ENCODE measurements around the gene ARHGEF11. TPM values are rescaled to one million over a fixed set of nuclear protein-coding genes. Genes with fewer than 3 reads are reported as not detected.

Gene ARHGEF11
- total and polyA plus RNA-seq, 9 of the 15 experiments (the other 6 are each of a cell fraction or from before 2014, with no cell fraction given) = 0.14 to 15.5 (median 9.0) TPM

DNA sequence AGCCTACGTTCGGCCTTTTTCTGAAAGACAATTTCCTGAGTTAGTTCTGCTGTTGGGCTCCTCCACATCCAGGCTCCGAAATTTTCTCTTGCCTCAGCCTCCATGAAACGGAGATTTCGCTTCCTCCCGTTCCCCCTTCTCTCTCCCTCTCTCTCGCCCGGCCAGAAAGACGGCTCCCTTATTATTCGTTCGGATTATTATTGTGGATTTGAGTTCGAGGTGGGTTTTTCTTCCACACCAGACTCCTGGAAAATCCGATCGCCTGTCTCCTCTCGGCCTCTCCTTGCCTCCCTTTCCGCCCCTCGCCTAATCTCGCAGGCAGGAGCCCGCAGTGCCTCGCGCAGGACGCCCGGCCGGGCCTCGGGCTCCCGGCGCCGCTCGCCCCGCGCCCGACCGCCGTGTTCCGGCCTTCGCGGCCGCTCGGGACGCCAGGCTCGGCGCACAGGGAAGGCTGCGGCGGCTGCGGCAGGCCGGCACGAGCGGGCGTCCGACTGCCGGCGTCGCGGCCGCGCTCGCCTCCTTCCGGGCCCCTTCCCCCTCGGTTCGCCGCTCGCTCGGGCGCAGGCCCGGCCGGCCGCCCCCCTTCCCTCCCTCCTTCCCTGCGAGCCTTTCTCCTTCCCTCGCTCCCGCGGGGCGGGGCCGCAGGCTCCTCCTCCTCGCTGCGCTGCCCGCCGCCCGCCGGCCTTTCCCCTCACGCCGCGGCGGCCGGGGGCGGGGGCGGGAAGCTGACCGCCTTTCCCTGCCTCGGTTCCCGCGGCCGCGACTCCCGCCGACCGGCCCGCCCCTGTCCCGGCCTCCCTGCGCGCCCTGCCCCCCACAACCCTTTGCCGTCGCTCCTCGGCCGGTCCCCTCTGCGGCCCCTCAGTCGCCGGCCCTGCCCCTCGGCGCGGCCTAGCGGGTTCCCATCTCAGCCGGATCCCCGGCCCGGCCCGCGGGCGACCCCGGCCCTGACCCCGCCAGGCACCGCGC, at the start of gene ARHGEF11 (continued):
- TF ChIP-seq POLR3G (IDR thresholded peaks at IDR 0.05; ENCODE audit: extremely low read depth, insufficient read length, insufficient replicate concordance) = no peak
- no peak for TF ChIP-seq XRCC5 (IDR thresholded peaks at IDR 0.05; ENCODE audit: low read depth, low read length)
- TF ChIP-seq MCM7 (IDR thresholded peaks at IDR 0.05) = no peak
- TF ChIP-seq PHB2 (IDR thresholded peaks at IDR 0.05; ENCODE audit: low read depth) = no peak
- no peak for TF ChIP-seq PRPF4 (IDR thresholded peaks at IDR 0.05; ENCODE audit: insufficient read depth, low read depth, low read length, poor library complexity, severe bottlenecking)
- TF ChIP-seq GMEB1 (CRISPR knock-in tag; IDR thresholded peaks at IDR 0.05) = peak; percentile 84
- 0 out of 2 replicates have a peak, but pooled peaks have one; percentile 25 for TF ChIP-seq GTF2E2 (tag; IDR thresholded peaks at IDR 0.05)
- TF ChIP-seq CBX1 (IDR thresholded peaks at IDR 0.05; ENCODE audit: low read depth) = no peak
- no peak for TF ChIP-seq FOXO4 (CRISPR knock-in tag; IDR thresholded peaks at IDR 0.05)
- no peak for TF ChIP-seq SRSF7 (optimal IDR thresholded peaks at IDR 0.05; ENCODE audit: low read depth, low read length)
- 0 out of 2 replicates have a peak, but pooled peaks have one; percentile 48 for TF ChIP-seq ZNF175 (CRISPR knock-in tag; IDR thresholded peaks at IDR 0.05; ENCODE audit: low read depth)
- TF ChIP-seq, protein P1, sequence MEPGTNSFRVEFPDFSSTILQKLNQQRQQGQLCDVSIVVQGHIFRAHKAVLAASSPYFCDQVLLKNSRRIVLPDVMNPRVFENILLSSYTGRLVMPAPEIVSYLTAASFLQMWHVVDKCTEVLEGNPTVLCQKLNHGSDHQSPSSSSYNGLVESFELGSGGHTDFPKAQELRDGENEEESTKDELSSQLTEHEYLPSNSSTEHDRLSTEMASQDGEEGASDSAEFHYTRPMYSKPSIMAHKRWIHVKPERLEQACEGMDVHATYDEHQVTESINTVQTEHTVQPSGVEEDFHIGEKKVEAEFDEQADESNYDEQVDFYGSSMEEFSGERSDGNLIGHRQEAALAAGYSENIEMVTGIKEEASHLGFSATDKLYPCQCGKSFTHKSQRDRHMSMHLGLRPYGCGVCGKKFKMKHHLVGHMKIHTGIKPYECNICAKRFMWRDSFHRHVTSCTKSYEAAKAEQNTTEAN (CRISPR knock-in tag; IDR thresholded peaks at IDR 0.05) = no peak
- no peak for TF ChIP-seq ZNF263 (CRISPR knock-in tag; IDR thresholded peaks at IDR 0.05; ENCODE audit: borderline replicate concordance)
- TF ChIP-seq CCAR2 (IDR thresholded peaks at IDR 0.05; ENCODE audit: low read depth, low read length) = no peak
- TF ChIP-seq ZNF124 (CRISPR knock-in tag; IDR thresholded peaks at IDR 0.05) = no peak
- TF ChIP-seq TBP (optimal IDR thresholded peaks at IDR 0.05; ENCODE audit: low read depth, low read length) = peak; percentile 62
- no peak for TF ChIP-seq HDAC3 (IDR thresholded peaks at IDR 0.05; ENCODE audit: borderline replicate concordance, partially characterized antibody)

All from K562 (cell line).